DMS53 treated with DMSO at 0.1 percent for 48 hours (cell line): Measurements from ENCODE around the gene DNAJB4.
A peak's percentile ranks its signal among the peaks of the same experiment; 100 is the strongest.
"Not testable (repeated sequence)": the region's sequence is repeated elsewhere in the genome, so short reads cannot be mapped to it uniquely, and the experiment has no call there.

Experiments
- DNase-seq: peaks from one replicate; lab custom pipeline; 2025; ENCODE audit not compliant: unreplicated experiment; lab: John Stamatoyannopoulos, UW

Gene DNAJB4

GRCh38 chr1:77990629-77991204 lies 14.0 kb upstream of the DNAJB4 start:
- no peak for DNase-seq

- no peak for DNase-seq
Measured at GRCh38 chr1:77991638-77992037, 13.1 kb upstream of the DNAJB4 start.

- DNase-seq, result no peak
Measured at GRCh38 chr1:77994117-77994705, 10.5 kb upstream of the DNAJB4 start.

GRCh38 chr1:77996734-77997133 lies 8.0 kb upstream of the DNAJB4 start:
- no peak for DNase-seq

- not testable (repeated sequence) for DNase-seq
Measured at GRCh38 chr1:78000536-78000935, 4.2 kb upstream of the DNAJB4 start.

GRCh38 chr1:78003070-78003746 lies 1.5 kb upstream of the DNAJB4 start:
- peak; percentile 60 for DNase-seq

GRCh38 chr1:78003882-78004718 lies 639 bp upstream of the DNAJB4 start:
- peak; percentile 86 for DNase-seq

GRCh38 chr1:78005448-78005722 lies 646 bp downstream of the DNAJB4 start:
- no peak for DNase-seq

- DNase-seq, result peak; percentile 27
Measured at GRCh38 chr1:78005755-78006154, 1.0 kb downstream of the DNAJB4 start.

- no peak for DNase-seq
Measured at GRCh38 chr1:78006521-78006920, 1.8 kb downstream of the DNAJB4 start.

GRCh38 chr1:78007677-78008341 lies 3.1 kb downstream of the DNAJB4 start:
- no peak for DNase-seq

- no peak for DNase-seq
Measured at GRCh38 chr1:78009276-78009675, 4.5 kb downstream of the DNAJB4 start.

- no peak for DNase-seq
Measured at GRCh38 chr1:78009836-78010235, 5.1 kb downstream of the DNAJB4 start.

- DNase-seq, result no peak
Measured at GRCh38 chr1:78011050-78011449, 6.3 kb downstream of the DNAJB4 start.

- no peak for DNase-seq
Measured at GRCh38 chr1:78015148-78015547, 10.4 kb downstream of the DNAJB4 start.

- no peak for DNase-seq
Measured at GRCh38 chr1:78019024-78019423, 14.3 kb downstream of the DNAJB4 start.

- DNase-seq, result not testable (repeated sequence)
Measured at GRCh38 chr1:78021134-78021533, 16.4 kb downstream of the DNAJB4 start.

GRCh38 chr1:78029793-78030192 lies 25.1 kb downstream of the DNAJB4 start:
- no peak for DNase-seq

GRCh38 chr1:78032996-78033796 lies 28.5 kb downstream of the DNAJB4 start:
- no peak for DNase-seq

GRCh38 chr1:78033797-78034172 lies 29.0 kb downstream of the DNAJB4 start:
- no peak for DNase-seq

- DNase-seq, result no peak
Measured at GRCh38 chr1:78035121-78035520, 30.4 kb downstream of the DNAJB4 start.
